Measurements from ENCODE around the gene ARHGDIA.
A peak's percentile ranks its signal among the peaks of the same experiment; 100 is the strongest.

The ARHGDIA gene

DNA sequence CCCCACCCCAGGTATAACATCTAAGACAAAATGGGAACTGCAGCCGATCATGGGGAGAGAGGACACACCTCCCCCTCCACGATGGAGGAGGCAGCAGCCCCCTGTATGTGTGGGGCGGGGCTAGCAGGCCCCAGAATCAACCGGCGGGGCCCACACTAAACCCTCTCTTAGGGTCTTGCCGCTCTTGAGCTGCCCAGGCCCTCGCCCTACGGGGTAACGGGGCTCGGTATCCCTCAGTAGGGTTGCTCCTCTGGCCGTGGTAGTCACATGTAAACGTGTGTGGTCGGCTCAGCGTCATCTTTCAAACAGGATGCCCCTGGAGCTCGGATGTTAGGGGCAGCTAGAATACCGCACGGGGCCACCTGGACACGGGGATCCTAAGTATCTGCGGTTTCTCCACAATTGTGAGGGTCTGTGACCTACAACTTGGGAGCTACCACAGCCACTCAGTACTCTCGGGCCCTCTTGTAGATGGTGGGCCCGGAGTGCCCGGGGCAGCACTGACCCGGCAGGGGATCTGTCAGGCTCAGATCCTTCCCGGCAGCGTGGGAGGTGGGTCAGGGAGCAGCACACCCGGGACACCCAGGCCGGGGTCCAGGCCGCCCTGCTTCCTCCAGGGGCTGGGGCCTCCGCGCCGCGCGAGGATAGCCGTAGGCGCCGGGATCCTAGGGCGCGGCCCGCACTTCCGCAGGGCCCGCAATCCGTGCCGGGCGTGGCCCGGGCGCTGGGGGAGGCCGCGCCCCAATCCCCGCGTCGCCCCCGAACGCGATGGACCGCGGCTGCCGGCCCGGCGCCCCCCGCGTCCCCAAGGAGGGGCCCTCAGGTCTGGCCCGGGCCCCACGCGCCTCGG is 781 bp downstream of the ARHGDIA start:
- peak overlapping the region; percentile 67 for H3K4me3 ChIP-seq (ENCODE audit: low read length)
- TF ChIP-seq CTCF (IDR thresholded peaks at IDR 0.05; ENCODE audit: insufficient read depth, low read depth, low read length, missing control alignments) = no peak
- peak; percentile 45 for DNase-seq (ENCODE audit: low read depth)

GRCh38 chr17:81869221-81870130 is 1.7 kb downstream of the ARHGDIA start:
- peak; percentile 29 for DNase-seq (ENCODE audit: low read depth)
- TF ChIP-seq CTCF (IDR thresholded peaks at IDR 0.05; ENCODE audit: insufficient read depth, low read depth, low read length, missing control alignments) = peak; percentile 38
- peak overlapping the region; percentile 67 for H3K4me3 ChIP-seq (ENCODE audit: low read length)

- no peak overlapping the region for H3K4me3 ChIP-seq (ENCODE audit: low read length)
- DNase-seq (ENCODE audit: low read depth) = peak; percentile 78
- TF ChIP-seq CTCF (IDR thresholded peaks at IDR 0.05; ENCODE audit: insufficient read depth, low read depth, low read length, missing control alignments) = no peak
These were observed 2.4 kb downstream of the ARHGDIA start for GRCh38 chr17:81868674-81869220.

GRCh38 chr17:81867991-81868673 is 3.0 kb downstream of the ARHGDIA start:
- no peak for TF ChIP-seq CTCF (IDR thresholded peaks at IDR 0.05; ENCODE audit: insufficient read depth, low read depth, low read length, missing control alignments)
- peak; percentile 28 for DNase-seq (ENCODE audit: low read depth)
- no peak overlapping the region for H3K4me3 ChIP-seq (ENCODE audit: low read length)

- DNase-seq (ENCODE audit: low read depth) = peak; percentile 62
- no peak for TF ChIP-seq CTCF (IDR thresholded peaks at IDR 0.05; ENCODE audit: insufficient read depth, low read depth, low read length, missing control alignments)
These were observed 3.8 kb downstream of the ARHGDIA start for GRCh38 chr17:81867170-81867990.

More at GRCh38 chr17:81867170-81867990, 3.8 kb downstream of the ARHGDIA start:
- no peak overlapping the region for H3K4me3 ChIP-seq (ENCODE audit: low read length)
